HFF-Myc (cell line): ENCODE measurements around the gene ABCG1.

Experiments
- DNase-seq: peaks from one replicate; pipeline ENCODE4 v3.0.0-alpha.2; 2011; ENCODE audit warnings: low read depth; ENCODE audit errors: extremely low read depth
- H3K4me3 ChIP-seq: replicated peaks from 2 replicates; pipeline ENCODE4 v1.5.1; 2011; ENCODE audit warnings: low read depth, mild to moderate bottlenecking, control low read depth, low read length
- CTCF ChIP-seq: IDR thresholded peaks from 2 replicates; pipeline ENCODE4 v1.5.1; 2012; ENCODE audit warnings: mild to moderate bottlenecking, low read depth, low read length, control low read depth; ENCODE audit errors: missing control alignments

Gene ABCG1

GRCh38 chr21:42304556-42305454 is 85.9 kb downstream of the ABCG1 start:
- no peak overlapping the region for H3K4me3 ChIP-seq
- no peak for TF ChIP-seq CTCF
- DNase-seq, result no peak

- TF ChIP-seq CTCF, result no peak
- DNase-seq, result no peak
- no peak overlapping the region for H3K4me3 ChIP-seq
Measured at GRCh38 chr21:42305707-42306147, 86.8 kb downstream of the ABCG1 start.

- TF ChIP-seq CTCF, result no peak
- DNase-seq, result no peak
Measured at GRCh38 chr21:42306366-42307035, 87.6 kb downstream of the ABCG1 start.

GRCh38 chr21:42307106-42307505 is 88.2 kb downstream of the ABCG1 start:
- no peak for TF ChIP-seq CTCF
- DNase-seq, result no peak

More at GRCh38 chr21:42306366-42307035, 87.6 kb downstream of the ABCG1 start:
- no peak overlapping the region for H3K4me3 ChIP-seq

GRCh38 chr21:42308161-42308913 is 89.4 kb downstream of the ABCG1 start:
- no peak overlapping the region for H3K4me3 ChIP-seq
- no peak for TF ChIP-seq CTCF
- no peak for DNase-seq

More at GRCh38 chr21:42307106-42307505, 88.2 kb downstream of the ABCG1 start:
- no peak overlapping the region for H3K4me3 ChIP-seq

- no peak overlapping the region for H3K4me3 ChIP-seq
- TF ChIP-seq CTCF, result no peak
- DNase-seq, result no peak
Measured at GRCh38 chr21:42308914-42309752, 90.2 kb downstream of the ABCG1 start.
